Osteoblast (primary cell): ENCODE results near the gene FAM177A1. TPM values are rescaled to one million over a fixed set of nuclear protein-coding genes. Genes with fewer than 3 reads are reported as not detected.

Source experiments
- DNase-seq: peaks from one replicate; pipeline ENCODE4 v3.0.0; 2011; ENCODE audit warnings: low spot score, mixed read lengths; ENCODE audit not compliant: insufficient read length; ENCODE audit errors: missing footprints
- H2AFZ ChIP-seq: 2 replicates; pipeline ENCODE4 v1.6.0; 2011; ENCODE audit warnings: mild to moderate bottlenecking, low read length
- H3K27ac ChIP-seq: 2 replicates; pipeline ENCODE4 v1.5.1; 2011; ENCODE audit warnings: mild to moderate bottlenecking, low read depth, low read length, moderate library complexity
- H3K27me3 ChIP-seq: 2 replicates; pipeline ENCODE4 v1.6.0; 2012; ENCODE audit warnings: mild to moderate bottlenecking, control low read depth, inconsistent platforms, low read length, moderate library complexity; ENCODE audit not compliant: insufficient read depth
- H3K36me3 ChIP-seq: 2 replicates; pipeline ENCODE4 v1.5.1; 2011; ENCODE audit warnings: mild to moderate bottlenecking, low read length, control low read depth, moderate library complexity; ENCODE audit not compliant: insufficient read depth
- H3K4me1 ChIP-seq: 2 replicates; pipeline ENCODE4 v1.5.1; 2011; ENCODE audit warnings: mild to moderate bottlenecking, low read length, control low read depth, moderate library complexity; ENCODE audit not compliant: insufficient read depth
- H3K4me2 ChIP-seq: 2 replicates; pipeline ENCODE4 v1.6.0; 2011; ENCODE audit warnings: mild to moderate bottlenecking, low read length; ENCODE audit not compliant: insufficient read depth
- H3K4me3 ChIP-seq: fragments of 200-600 bp; sonication (generic); 3 replicates; pipeline ENCODE4 v1.5.1; 2012; ENCODE audit warnings: mild to moderate bottlenecking, low read length, inconsistent platforms; ENCODE audit not compliant: insufficient read depth
- H3K79me2 ChIP-seq: 2 replicates; pipeline ENCODE4 v1.6.0; 2012; ENCODE audit warnings: mild to moderate bottlenecking, low read length, control low read depth, inconsistent platforms; ENCODE audit not compliant: insufficient read depth
- H3K9me3 ChIP-seq: 2 replicates; pipeline ENCODE4 v1.5.1; 2011; ENCODE audit warnings: low read depth, low read length, control low read depth
- H4K20me1 ChIP-seq: 2 replicates; pipeline ENCODE4 v1.6.0; 2012; ENCODE audit warnings: mild to moderate bottlenecking, low read length, control low read depth; ENCODE audit not compliant: insufficient read depth
- total RNA-seq: library from RNA; depleted of rRNA; stranded (reverse); fragments of >200 nt; gene quantifications from 2 replicates; pipeline ENCODE4 v1.2.3, GENCODE V29; 2012
- TF ChIP-seq, protein P1 (sequence below): IDR thresholded peaks from 2 replicates; pipeline ENCODE4 v1.5.1; 2011; ENCODE audit warnings: mild to moderate bottlenecking, low read depth, low read length, moderate library complexity; ENCODE audit errors: extremely low read depth

FAM177A1 gene
- total RNA-seq, 1 donor, result 30.0 TPM

DNA sequence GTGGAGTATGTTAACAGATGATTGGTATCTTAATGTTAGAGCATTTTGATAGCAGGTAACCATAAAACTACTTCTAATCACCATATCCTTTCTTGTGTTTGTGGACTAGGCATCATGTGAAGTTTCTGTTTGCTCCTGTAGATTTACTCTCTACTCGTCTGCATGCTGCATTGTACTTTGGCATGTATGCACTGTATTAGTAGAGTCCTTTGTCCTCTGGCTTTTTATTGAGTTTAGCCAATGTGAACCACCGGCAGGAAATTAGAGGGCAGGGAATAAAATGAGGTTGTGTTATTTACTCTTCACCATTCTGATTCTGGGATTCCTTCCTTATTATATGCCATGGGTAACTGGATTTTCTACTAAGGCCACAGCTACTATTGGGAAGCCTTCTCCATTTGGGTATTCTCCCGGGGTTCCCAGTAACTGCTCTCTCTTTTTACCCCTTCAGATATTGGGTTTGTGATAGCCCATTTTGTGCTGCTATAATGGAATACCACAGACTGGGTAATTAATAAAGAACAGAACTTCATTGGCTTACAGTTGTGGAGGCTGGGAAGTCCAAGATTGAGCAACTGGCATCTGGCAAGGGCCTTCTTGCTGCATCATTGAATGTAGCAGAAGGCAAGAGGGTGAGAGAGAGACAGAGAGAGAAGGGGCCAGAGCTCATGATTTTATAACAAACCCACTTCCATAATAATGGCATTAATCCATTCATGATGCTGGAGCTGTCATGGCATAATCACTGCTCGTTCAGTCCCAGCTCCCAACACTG lies 22.4 kb downstream of the FAM177A1 start:
- H3K4me3 ChIP-seq, result no peak overlapping the region
- H3K4me2 ChIP-seq, result no peak overlapping the region
- H3K27me3 ChIP-seq, result no peaks in the 10 kb centered on the region
- peaks cover 9% of the 10 kb centered on the region for H3K79me2 ChIP-seq
- H2AFZ ChIP-seq, result no peak overlapping the region
- H3K27ac ChIP-seq, result no peak overlapping the region
- no peaks in the 10 kb centered on the region for H3K4me1 ChIP-seq
- TF ChIP-seq, protein P1, sequence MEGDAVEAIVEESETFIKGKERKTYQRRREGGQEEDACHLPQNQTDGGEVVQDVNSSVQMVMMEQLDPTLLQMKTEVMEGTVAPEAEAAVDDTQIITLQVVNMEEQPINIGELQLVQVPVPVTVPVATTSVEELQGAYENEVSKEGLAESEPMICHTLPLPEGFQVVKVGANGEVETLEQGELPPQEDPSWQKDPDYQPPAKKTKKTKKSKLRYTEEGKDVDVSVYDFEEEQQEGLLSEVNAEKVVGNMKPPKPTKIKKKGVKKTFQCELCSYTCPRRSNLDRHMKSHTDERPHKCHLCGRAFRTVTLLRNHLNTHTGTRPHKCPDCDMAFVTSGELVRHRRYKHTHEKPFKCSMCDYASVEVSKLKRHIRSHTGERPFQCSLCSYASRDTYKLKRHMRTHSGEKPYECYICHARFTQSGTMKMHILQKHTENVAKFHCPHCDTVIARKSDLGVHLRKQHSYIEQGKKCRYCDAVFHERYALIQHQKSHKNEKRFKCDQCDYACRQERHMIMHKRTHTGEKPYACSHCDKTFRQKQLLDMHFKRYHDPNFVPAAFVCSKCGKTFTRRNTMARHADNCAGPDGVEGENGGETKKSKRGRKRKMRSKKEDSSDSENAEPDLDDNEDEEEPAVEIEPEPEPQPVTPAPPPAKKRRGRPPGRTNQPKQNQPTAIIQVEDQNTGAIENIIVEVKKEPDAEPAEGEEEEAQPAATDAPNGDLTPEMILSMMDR, result no peak
- DNase-seq, result peak; percentile 11
- H4K20me1 ChIP-seq, result no peaks in the 10 kb centered on the region
- H3K36me3 ChIP-seq, result peaks cover 17% of the 10 kb centered on the region
- no peaks in the 10 kb centered on the region for H3K9me3 ChIP-seq

DNA sequence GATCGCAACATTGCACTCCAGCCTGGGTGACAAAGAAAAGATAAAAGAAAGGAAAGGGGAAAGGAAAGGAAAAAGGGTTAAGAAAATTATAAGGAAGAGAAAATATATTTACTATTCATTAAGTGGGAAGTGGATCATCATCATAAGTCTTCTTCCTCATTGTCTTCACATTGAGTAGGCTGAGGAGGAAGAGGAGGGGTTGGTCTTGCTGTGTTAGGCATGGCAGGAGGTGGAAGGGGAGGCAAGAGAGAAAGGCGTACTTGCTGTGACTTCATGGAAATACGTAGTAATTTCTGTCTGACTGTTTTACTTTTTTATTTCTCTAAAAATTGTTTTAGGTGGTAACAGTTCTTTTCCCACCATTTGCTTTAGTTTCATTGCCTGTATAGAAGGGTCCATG lies 26.2 kb downstream of the FAM177A1 start:
- Histone ChIP-seq H3K4me3 (no peak overlapping the region), H3K36me3 (peaks cover 18% of the 10 kb centered on the region), H3K4me1 (no peaks in the 10 kb centered on the region), H3K27me3 (no peaks in the 10 kb centered on the region), H3K79me2 (peaks cover 9% of the 10 kb centered on the region), H3K4me2 (no peak overlapping the region), H2AFZ (no peak overlapping the region), H4K20me1 (no peaks in the 10 kb centered on the region), H3K9me3 (no peaks in the 10 kb centered on the region), H3K27ac (no peak overlapping the region)
- TF ChIP-seq, protein P1, result no peak
- no peak for DNase-seq

DNA sequence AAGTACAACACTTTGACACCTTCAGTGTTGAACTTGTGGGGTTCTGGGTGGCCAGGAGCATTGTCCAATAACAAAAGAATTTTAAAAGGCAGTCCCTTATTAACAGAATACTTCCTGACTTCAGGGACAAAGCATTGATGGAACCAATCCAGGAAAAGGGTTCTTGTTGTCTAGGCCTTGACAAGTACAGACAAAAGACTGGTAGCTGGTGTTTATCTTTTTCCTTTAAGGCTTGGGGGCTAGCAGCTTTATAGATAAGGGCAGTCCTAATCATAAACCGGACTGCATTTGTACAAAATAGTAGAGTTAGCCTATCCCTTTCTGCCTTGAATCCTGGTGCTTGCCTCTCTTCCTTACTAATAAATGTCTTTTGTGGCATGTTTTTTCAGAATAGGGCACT lies 27.4 kb downstream of the FAM177A1 start:
- Histone ChIP-seq H3K9me3 (no peaks in the 10 kb centered on the region), H3K79me2 (peaks cover 5% of the 10 kb centered on the region), H3K27ac (no peak overlapping the region), H3K36me3 (peaks cover 23% of the 10 kb centered on the region), H3K4me3 (no peak overlapping the region), H3K27me3 (no peaks in the 10 kb centered on the region), H2AFZ (no peak overlapping the region), H3K4me1 (no peaks in the 10 kb centered on the region), H3K4me2 (no peak overlapping the region), H4K20me1 (no peaks in the 10 kb centered on the region)
- no peak for DNase-seq
- TF ChIP-seq, protein P1, result no peak

DNA sequence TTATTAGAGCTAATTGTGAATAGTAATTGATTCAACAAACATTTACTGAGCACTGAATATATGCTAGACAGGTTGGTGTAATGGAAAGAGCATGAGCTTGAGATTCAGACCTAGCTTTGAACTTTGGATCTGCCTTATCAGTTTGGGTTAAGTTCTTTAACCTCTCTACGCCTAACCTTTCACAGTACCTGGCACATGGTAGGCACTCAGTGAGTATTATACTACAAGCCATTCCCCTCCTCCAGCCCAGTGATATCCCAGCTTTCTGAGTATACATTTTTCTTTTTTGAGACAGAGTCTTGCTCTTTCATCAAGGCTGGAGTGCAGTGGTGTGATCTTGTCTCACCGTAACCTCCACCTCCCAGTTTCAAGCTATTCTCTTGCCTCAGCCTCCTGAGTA lies 32.0 kb downstream of the FAM177A1 start:
- H3K79me2 ChIP-seq, result no peaks in the 10 kb centered on the region
- H4K20me1 ChIP-seq, result no peaks in the 10 kb centered on the region
- TF ChIP-seq, protein P1, result no peak
- H3K4me3 ChIP-seq, result no peak overlapping the region
- no peak overlapping the region for H2AFZ ChIP-seq
- H3K27me3 ChIP-seq, result no peaks in the 10 kb centered on the region
- H3K4me1 ChIP-seq, result no peaks in the 10 kb centered on the region
- H3K36me3 ChIP-seq, result peaks cover 33% of the 10 kb centered on the region
- H3K9me3 ChIP-seq, result no peaks in the 10 kb centered on the region
- no peak overlapping the region for H3K27ac ChIP-seq
- no peak overlapping the region for H3K4me2 ChIP-seq
- no peak for DNase-seq
